ENCODE measurements around the gene TAS2R5. TPM values are rescaled to one million over a fixed set of nuclear protein-coding genes. Genes with fewer than 3 reads are reported as not detected.
"Not testable (repeated sequence)": the region's sequence is repeated elsewhere in the genome, so short reads cannot be mapped to it uniquely, and the experiment has no call there.

The TAS2R5 gene, protein sequence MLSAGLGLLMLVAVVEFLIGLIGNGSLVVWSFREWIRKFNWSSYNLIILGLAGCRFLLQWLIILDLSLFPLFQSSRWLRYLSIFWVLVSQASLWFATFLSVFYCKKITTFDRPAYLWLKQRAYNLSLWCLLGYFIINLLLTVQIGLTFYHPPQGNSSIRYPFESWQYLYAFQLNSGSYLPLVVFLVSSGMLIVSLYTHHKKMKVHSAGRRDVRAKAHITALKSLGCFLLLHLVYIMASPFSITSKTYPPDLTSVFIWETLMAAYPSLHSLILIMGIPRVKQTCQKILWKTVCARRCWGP
- 1.1 and 1.5 TPM in 2 replicates for total RNA-seq

DNA sequence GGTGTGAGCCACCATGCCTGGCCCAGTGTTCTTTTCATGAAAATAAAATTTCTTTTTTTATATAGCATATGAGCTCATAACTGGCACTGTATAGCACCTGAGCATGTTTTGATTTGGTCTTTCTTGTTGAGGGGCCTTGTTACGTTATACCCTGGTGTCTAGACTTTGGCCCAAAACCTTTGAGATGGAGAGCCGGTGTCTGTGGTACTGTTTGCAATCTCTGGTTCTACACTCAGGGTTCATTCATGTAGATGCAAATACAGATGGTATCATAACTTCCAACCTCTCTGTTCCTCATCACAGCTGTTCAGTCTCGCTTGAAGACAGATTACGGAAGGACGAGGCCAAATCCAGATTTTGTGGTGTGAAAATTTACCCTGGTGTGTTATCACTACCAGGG, at the start of gene TAS2R5:
Gene TAS2R5, plus strand, starts transcription at position 301 of the 400 bp plus-strand sequence. CDS start 145 bp downstream, outside the sequence.
- no peak for ATAC-seq (ENCODE audit: low read depth)
- ChIA-PET CTCF (no interaction called here), POLR2A (no interaction called here)
- H3K9me3 Mint-ChIP-seq: no peaks in the 10 kb centered on the region
- H3K4me1 Mint-ChIP-seq: no peaks in the 10 kb centered on the region
- H3K27ac Mint-ChIP-seq: no peak within 1 kb of the TSS
- H3K36me3 Mint-ChIP-seq (ENCODE audit: low read depth): peaks cover 30% of the 10 kb centered on the region
- no peak for DNase-seq
- no peak within 1 kb of the TSS for H3K4me3 Mint-ChIP-seq
- intact Hi-C loops (cut with micrococcal nuclease): no loop called here
- H3K27me3 Mint-ChIP-seq: no peaks in the 10 kb centered on the region
- TF ChIP-seq, protein P1, sequence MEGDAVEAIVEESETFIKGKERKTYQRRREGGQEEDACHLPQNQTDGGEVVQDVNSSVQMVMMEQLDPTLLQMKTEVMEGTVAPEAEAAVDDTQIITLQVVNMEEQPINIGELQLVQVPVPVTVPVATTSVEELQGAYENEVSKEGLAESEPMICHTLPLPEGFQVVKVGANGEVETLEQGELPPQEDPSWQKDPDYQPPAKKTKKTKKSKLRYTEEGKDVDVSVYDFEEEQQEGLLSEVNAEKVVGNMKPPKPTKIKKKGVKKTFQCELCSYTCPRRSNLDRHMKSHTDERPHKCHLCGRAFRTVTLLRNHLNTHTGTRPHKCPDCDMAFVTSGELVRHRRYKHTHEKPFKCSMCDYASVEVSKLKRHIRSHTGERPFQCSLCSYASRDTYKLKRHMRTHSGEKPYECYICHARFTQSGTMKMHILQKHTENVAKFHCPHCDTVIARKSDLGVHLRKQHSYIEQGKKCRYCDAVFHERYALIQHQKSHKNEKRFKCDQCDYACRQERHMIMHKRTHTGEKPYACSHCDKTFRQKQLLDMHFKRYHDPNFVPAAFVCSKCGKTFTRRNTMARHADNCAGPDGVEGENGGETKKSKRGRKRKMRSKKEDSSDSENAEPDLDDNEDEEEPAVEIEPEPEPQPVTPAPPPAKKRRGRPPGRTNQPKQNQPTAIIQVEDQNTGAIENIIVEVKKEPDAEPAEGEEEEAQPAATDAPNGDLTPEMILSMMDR (IDR thresholded peaks at IDR 0.05): no peak

DNA sequence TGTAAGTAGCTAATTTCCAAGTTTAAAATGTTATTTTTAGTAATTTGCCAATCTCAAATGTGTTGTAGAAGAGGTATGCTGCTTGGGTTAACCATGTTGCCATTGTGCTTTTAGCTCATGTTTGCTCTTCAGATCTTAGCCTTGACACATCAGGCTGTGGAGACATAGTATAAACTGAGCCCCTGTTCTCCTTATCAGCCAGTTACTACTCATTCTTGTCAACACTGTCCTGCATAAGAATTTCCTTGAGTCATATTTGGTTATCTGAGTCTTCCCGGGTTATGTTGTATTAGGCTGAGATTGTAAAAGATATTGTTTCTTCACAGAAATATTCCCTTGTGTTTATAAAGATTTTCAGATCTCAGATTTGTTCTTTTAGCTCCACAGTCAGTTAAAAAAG, 47.8 kb upstream of the TAS2R5 start:
- peaks cover 77% of the 10 kb centered on the region for H3K36me3 Mint-ChIP-seq (ENCODE audit: low read depth)
- no peak for DNase-seq
- ChIA-PET POLR2A (no interaction called here), CTCF (no interaction called here)
- H3K27me3 Mint-ChIP-seq: no peaks in the 10 kb centered on the region
- intact Hi-C loops (cut with micrococcal nuclease): no loop called here
- no peaks in the 10 kb centered on the region for H3K9me3 Mint-ChIP-seq
- TF ChIP-seq, protein P1 (IDR thresholded peaks at IDR 0.05): no peak
- no peak overlapping the region for H3K4me3 Mint-ChIP-seq
- no peak overlapping the region for H3K27ac Mint-ChIP-seq
- ATAC-seq (ENCODE audit: low read depth): no peak
- peaks cover 36% of the 10 kb centered on the region for H3K4me1 Mint-ChIP-seq

DNA sequence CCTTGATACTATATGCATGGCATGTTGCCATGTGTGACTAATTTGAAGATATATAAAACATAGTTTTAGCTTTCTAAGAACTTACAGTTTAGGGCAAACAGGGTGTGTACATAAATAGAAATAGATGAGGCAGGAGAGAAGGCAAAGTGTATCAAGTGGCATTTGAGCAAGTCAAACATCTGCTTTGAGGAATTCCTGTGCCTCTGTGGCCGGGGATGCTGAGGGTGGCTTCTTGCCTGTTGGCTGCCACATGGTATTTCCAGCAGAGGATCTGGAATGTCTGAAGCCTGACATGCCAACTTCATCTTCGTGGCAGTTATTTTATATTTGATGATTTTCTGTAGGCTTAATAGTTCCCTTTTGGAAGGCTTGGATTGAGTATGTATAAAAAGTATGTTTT, 45.9 kb upstream of the TAS2R5 start:
- CTCF ChIA-PET: no interaction called here
- Mint-ChIP-seq H3K4me1 (peaks cover 18% of the 10 kb centered on the region), H3K36me3 (ENCODE audit: low read depth) (peaks cover 77% of the 10 kb centered on the region), H3K9me3 (no peaks in the 10 kb centered on the region), H3K4me3 (no peak overlapping the region), H3K27ac (no peak overlapping the region), H3K27me3 (no peaks in the 10 kb centered on the region)
- no peak for ATAC-seq (ENCODE audit: low read depth)
- TF ChIP-seq, protein P1 (IDR thresholded peaks at IDR 0.05): no peak
- intact Hi-C loops (cut with micrococcal nuclease): no loop called here
- POLR2A ChIA-PET: no interaction called here
- DNase-seq: no peak

DNA sequence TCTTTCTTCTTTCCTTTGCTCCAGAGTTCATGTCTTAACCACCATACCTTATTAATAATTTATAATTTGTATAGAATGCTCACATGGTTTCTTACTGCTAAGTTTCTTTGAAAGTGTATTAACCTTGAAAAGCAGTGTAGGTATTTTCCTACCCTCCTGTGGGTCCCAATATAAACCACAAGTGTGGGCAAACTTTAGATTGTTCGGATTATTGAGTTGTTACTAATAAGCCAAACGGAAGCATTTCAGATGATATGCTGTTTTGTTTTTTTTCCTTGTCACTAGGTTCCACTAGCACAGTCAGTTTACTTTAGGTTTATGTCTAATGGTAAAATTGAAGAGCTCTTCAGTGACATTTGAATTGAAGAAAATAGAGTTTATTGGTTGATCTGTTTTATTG, 41.6 kb upstream of the TAS2R5 start:
- H3K36me3 Mint-ChIP-seq (ENCODE audit: low read depth): peaks cover 83% of the 10 kb centered on the region

DNA sequence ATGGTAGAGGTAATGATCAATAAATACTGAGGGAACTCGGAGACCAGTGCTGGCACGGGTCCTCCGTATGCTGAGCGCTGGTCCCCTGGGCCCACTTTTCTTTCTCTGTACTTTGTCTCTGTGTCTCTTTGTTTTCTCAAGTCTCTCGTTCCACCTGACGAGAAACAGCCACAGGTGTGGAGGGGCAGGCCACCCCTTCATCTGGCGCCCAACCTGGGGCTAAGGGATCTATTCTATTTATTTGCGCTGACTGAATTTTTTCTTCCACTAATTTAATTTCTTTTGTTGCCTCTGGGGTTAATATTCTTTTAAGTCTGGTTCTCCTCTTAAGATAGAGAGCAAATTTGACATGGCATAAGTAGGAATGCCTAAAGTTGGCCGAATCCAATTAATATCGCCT, 38.1 kb upstream of the TAS2R5 start:
- H3K4me1 Mint-ChIP-seq; ATAC-seq (ENCODE audit: low read depth); POLR2A ChIA-PET; CTCF ChIA-PET; H3K4me3 Mint-ChIP-seq; intact Hi-C loops (cut with micrococcal nuclease); DNase-seq; H3K27me3 Mint-ChIP-seq; H3K27ac Mint-ChIP-seq: not testable (repeated sequence)
- Mint-ChIP-seq H3K36me3 (ENCODE audit: low read depth) (peaks cover 87% of the 10 kb centered on the region), H3K9me3 (peaks cover 21% of the 10 kb centered on the region)

More for the DNA sequence above, 41.6 kb upstream of the TAS2R5 start:
- H3K27ac Mint-ChIP-seq: no peak overlapping the region
- DNase-seq (no peak), ATAC-seq (ENCODE audit: low read depth) (no peak)
- TF ChIP-seq, protein P1 (IDR thresholded peaks at IDR 0.05): no peak
- no peaks in the 10 kb centered on the region for H3K4me1 Mint-ChIP-seq
- POLR2A ChIA-PET: no interaction called here
- intact Hi-C loops (cut with micrococcal nuclease): no loop called here
- no peak overlapping the region for H3K4me3 Mint-ChIP-seq
- peaks cover 21% of the 10 kb centered on the region for H3K9me3 Mint-ChIP-seq
- CTCF ChIA-PET: no interaction called here
- H3K27me3 Mint-ChIP-seq: no peaks in the 10 kb centered on the region

DNA sequence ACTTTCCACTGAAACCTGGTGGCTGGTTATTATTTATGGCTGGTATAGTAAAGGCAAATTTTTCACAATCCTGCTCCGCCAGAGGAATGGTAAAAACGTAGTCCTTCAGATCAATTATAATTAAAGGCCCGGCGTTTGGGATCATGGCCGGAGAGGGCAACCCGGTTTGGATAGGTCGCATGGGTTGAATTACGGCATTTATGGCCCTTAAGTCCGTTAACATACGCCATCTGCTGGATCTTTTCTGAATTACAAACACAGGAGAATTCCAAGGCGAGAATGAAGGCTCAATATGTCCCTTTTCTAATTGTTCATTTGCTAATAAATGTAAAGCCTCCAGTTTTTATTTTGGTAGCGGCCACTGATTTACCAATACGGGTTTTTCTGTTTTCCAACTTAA, 37.4 kb upstream of the TAS2R5 start:
- Mint-ChIP-seq H3K27ac (no peak overlapping the region), H3K27me3 (no peaks in the 10 kb centered on the region), H3K4me3 (no peak overlapping the region), H3K9me3 (peaks cover 21% of the 10 kb centered on the region), H3K4me1 (no peaks in the 10 kb centered on the region), H3K36me3 (ENCODE audit: low read depth) (peaks cover 94% of the 10 kb centered on the region)
- ChIA-PET POLR2A (no interaction called here), CTCF (no interaction called here)
- DNase-seq: no peak
- ATAC-seq (ENCODE audit: low read depth): no peak
- intact Hi-C loops (cut with micrococcal nuclease): no loop called here
- TF ChIP-seq, protein P1 (IDR thresholded peaks at IDR 0.05): no peak

All from activated B cell treated with CpG ODN at 0.5 μM for 24 hours (primary cell).